ENCODE results near the gene NEK10. TPM values are rescaled to one million over a fixed set of nuclear protein-coding genes. Genes with fewer than 3 reads are reported as not detected.

The NEK10 gene
- total RNA-seq, 1 experiment from 2014 or later: 0.66 TPM

- Mint-ChIP-seq H3K36me3 (ENCODE audit: insufficient read depth in 1 of 3, low read depth in 3 of 3) (peaks cover 0 to 7% (median 0%) of the 10 kb centered on the region in 3 experiments; a peak in 4 of 7 replicates), H3K4me3 (no peak overlapping the region), H3K27me3 (ENCODE audit: low read depth) (no peaks in the 10 kb centered on the region), H3K27ac (no peak overlapping the region), H3K4me1 (peaks cover 4 to 13% of the 10 kb centered on the region in 2 experiments; a peak in 3 of 4 replicates), H3K9me3 (peaks cover 0 to 13% of the 10 kb centered on the region in 2 experiments)
- H3K27ac ChIP-seq (ENCODE audit: insufficient read length, low read depth, low read length): no peak overlapping the region
- no peak overlapping the region for H3T11ph ChIP-seq (ENCODE audit: low read length)
- H4K5ac ChIP-seq (ENCODE audit: insufficient read length, low read depth, low read length): no peak overlapping the region
- H2BK5ac ChIP-seq (ENCODE audit: insufficient read length, low read length): no peak overlapping the region
- no peak overlapping the region for H2AK5ac ChIP-seq (ENCODE audit: insufficient read length, low read length)
- no peak overlapping the region for H3K23ac ChIP-seq (ENCODE audit: insufficient read length, low read depth, low read length)
- no peak overlapping the region for H3K4ac ChIP-seq (ENCODE audit: low read depth, low read length)
- no peaks in the 10 kb centered on the region for H3K79me1 ChIP-seq (ENCODE audit: insufficient read depth, low read depth, low read length, poor library complexity, severe bottlenecking)
- H3K27me3 ChIP-seq (ENCODE audit: insufficient read depth, low read length): no peaks in the 10 kb centered on the region
- WGBS (ENCODE audit: extremely low coverage, insufficient read length, low lambda C conversion rate): no CpG with 5 or more reads among the region's 1 CpG
- H3K79me2 ChIP-seq (ENCODE audit: insufficient read depth, low read length): no peaks in the 10 kb centered on the region
- no peak overlapping the region for H3K56ac ChIP-seq (ENCODE audit: insufficient read length, low read depth, low read length)
- no peak overlapping the region for H3K14ac ChIP-seq (ENCODE audit: insufficient read depth, low read length)
- H3K4me2 ChIP-seq (ENCODE audit: insufficient read depth, insufficient read length, low read length): no peak overlapping the region
- H3K9me3 ChIP-seq (ENCODE audit: control insufficient read depth, low read depth, low read length): no peaks in the 10 kb centered on the region
- no peak for DNase-seq
- H3K4me1 ChIP-seq (ENCODE audit: insufficient read depth, low read length): no peaks in the 10 kb centered on the region
- H3K9ac ChIP-seq (ENCODE audit: extremely low read depth, insufficient read length, low read length): no peak overlapping the region
- H3K23me2 ChIP-seq (ENCODE audit: insufficient read length, low read depth, low read length, poor library complexity, severe bottlenecking): no peaks in the 10 kb centered on the region
- H2BK12ac ChIP-seq (ENCODE audit: insufficient read length, low read depth, low read length): no peak overlapping the region
- no peak for TF ChIP-seq CTCF (conservative IDR thresholded peaks at IDR 0.05)
- no peak overlapping the region for H2BK120ac ChIP-seq (ENCODE audit: low read depth, low read length, poor library complexity, severe bottlenecking)
- H4K8ac ChIP-seq (replicated peaks; ENCODE audit: insufficient read length, low read depth, low read length): no peak overlapping the region
- no peak overlapping the region for H3K18ac ChIP-seq (ENCODE audit: insufficient read length, low read depth, low read length)
- no peak overlapping the region for H2BK20ac ChIP-seq (ENCODE audit: low read depth, low read length, poor library complexity, severe bottlenecking)
- no peak overlapping the region for H2AFZ ChIP-seq (ENCODE audit: low read length)
- no peak overlapping the region for H2BK15ac ChIP-seq (ENCODE audit: low read depth, low read length)
- no peak overlapping the region for H4K91ac ChIP-seq (ENCODE audit: insufficient read length, low read depth, low read length)
- H4K20me1 ChIP-seq (ENCODE audit: control insufficient read depth, insufficient read depth, insufficient read length): no peaks in the 10 kb centered on the region
These were observed 253.8 kb downstream of the NEK10 start for GRCh38 chr3:27115352-27115751.

All from H9 (cell line).